HEK293T (cell line): ENCODE results near the gene OTOP3.

ENCODE experiments used
- CTCF ChIA-PET: fragments of 350-600 bp; formaldehyde crosslinking; extraction: SDS; loops from one replicate; lab custom pipeline; 2021; ENCODE audit warnings: antibody characterized with exemption, inconsistent platforms; lab: Yijun Ruan, JAX
- POLR2A ChIA-PET: fragments of 350-600 bp; formaldehyde crosslinking; extraction: SDS; loops from one replicate; lab custom pipeline; 2020; ENCODE audit warnings: antibody characterized with exemption, inconsistent platforms; lab: Yijun Ruan, JAX
- DNase-seq: peaks from one replicate; pipeline ENCODE4 v3.0.0; 2012; ENCODE audit warnings: mixed read lengths; ENCODE audit errors: extremely low spot score
- ARNT ChIP-seq: fragments of 450-650 bp; IDR thresholded peaks from 2 replicates; pipeline ENCODE4 v1.6.1; 2017; ENCODE audit warnings: mild to moderate bottlenecking
- BHLHE40 ChIP-seq: fragments of 450-650 bp; IDR thresholded peaks from 2 replicates; pipeline ENCODE4 v1.6.1; 2016; ENCODE audit warnings: mild to moderate bottlenecking, moderate library complexity, borderline replicate concordance
- CTBP1 ChIP-seq: fragments of 450-650 bp; IDR thresholded peaks from 2 replicates; pipeline ENCODE4 v1.6.1; 2016; ENCODE audit warnings: borderline replicate concordance
- ELF4 ChIP-seq: fragments of 450-650 bp; IDR thresholded peaks from 2 replicates; pipeline ENCODE4 v1.6.1; 2017; ENCODE audit warnings: antibody characterized with exemption
- FOXA1 ChIP-seq: fragments of 450-650 bp; IDR thresholded peaks from 2 replicates; pipeline ENCODE4 v1.6.1; 2016; ENCODE audit warnings: mild to moderate bottlenecking
- FOXK2 ChIP-seq: fragments of 450-650 bp; IDR thresholded peaks from 2 replicates; pipeline ENCODE4 v1.6.1; 2016; ENCODE audit warnings: mild to moderate bottlenecking
- FOXM1 ChIP-seq: fragments of 450-650 bp; IDR thresholded peaks from 2 replicates; pipeline ENCODE4 v1.6.1; 2017; ENCODE audit warnings: mild to moderate bottlenecking, borderline replicate concordance
- HDGF ChIP-seq: fragments of 450-650 bp; IDR thresholded peaks from 2 replicates; pipeline ENCODE4 v1.6.1; 2017; ENCODE audit warnings: antibody characterized with exemption, borderline replicate concordance
- L3MBTL2 ChIP-seq: fragments of 450-650 bp; conservative IDR thresholded peaks from 2 replicates; pipeline ENCODE4 v1.6.1; 2016; ENCODE audit warnings: mild to moderate bottlenecking
- LEF1 ChIP-seq: fragments of 450-650 bp; IDR thresholded peaks from 2 replicates; pipeline ENCODE4 v1.6.1; 2017; ENCODE audit warnings: mild to moderate bottlenecking, borderline replicate concordance
- NFRKB ChIP-seq: fragments of 450-650 bp; IDR thresholded peaks from 2 replicates; pipeline ENCODE4 v1.6.1; 2016; ENCODE audit warnings: mild to moderate bottlenecking, moderate library complexity
- SP1 ChIP-seq: fragments of 450-650 bp; IDR thresholded peaks from 2 replicates; pipeline ENCODE4 v1.6.1; 2017
- SUZ12 ChIP-seq: fragments of 450-650 bp; IDR thresholded peaks from 2 replicates; pipeline ENCODE4 v1.6.1; 2016; ENCODE audit warnings: mild to moderate bottlenecking
- TARDBP ChIP-seq: fragments of 450-650 bp; IDR thresholded peaks from 2 replicates; pipeline ENCODE4 v1.6.1; 2016
- ZNF384 ChIP-seq: fragments of 450-650 bp; IDR thresholded peaks from 2 replicates; pipeline ENCODE4 v1.6.1; 2016
- TF ChIP-seq, protein P1 (sequence below): fragments of 450-650 bp; IDR thresholded peaks from 2 replicates; pipeline ENCODE4 v1.6.1; 2016

The OTOP3 gene

DNA sequence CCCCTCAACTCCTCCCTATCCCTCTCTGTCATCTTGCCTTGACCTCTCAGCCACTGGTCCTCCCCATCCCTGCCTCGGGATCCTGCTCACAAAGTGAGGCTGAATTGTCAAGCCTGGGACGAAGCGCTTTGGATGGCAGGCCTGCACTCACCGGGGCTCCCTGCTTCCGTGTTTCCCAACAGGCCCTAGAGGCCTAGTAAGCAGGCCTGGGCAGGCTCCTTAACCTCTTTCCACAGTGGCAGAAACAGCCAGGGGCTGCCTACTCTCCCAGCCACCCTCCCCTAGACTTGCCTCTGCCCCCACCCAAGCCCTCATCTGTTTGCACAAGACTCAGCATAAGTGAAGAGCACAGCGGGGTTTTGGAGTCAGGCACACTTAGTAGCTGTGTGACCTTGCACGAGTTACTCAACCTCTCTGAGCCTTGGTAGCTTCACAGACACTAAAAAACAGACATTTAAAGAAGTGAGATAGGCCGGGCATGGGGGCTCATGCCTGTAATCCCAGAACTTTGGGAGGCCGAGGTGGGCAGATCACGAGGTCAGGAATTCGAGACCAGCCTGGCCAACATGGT is 37.2 kb upstream of the OTOP3 start:
- DNase-seq = no peak
- POLR2A ChIA-PET = interaction anchor here (4.3 kb wide), 1 partner anchor 26 kb away, joined by 26 read pairs; the partner anchor contains the start of gene FDXR
- TF ChIP-seq ARNT (no peak), ZNF384 (no peak), FOXK2 (no peak), BHLHE40 (no peak), SUZ12 (no peak), NFRKB (no peak), HDGF (no peak), L3MBTL2 (no peak), CTBP1 (no peak), FOXM1 (no peak), TARDBP (no peak), ELF4 (no peak), LEF1 (no peak), FOXA1 (no peak), SP1 (no peak)
- TF ChIP-seq, protein P1, sequence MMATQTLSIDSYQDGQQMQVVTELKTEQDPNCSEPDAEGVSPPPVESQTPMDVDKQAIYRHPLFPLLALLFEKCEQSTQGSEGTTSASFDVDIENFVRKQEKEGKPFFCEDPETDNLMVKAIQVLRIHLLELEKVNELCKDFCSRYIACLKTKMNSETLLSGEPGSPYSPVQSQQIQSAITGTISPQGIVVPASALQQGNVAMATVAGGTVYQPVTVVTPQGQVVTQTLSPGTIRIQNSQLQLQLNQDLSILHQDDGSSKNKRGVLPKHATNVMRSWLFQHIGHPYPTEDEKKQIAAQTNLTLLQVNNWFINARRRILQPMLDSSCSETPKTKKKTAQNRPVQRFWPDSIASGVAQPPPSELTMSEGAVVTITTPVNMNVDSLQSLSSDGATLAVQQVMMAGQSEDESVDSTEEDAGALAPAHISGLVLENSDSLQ = no peak
- CTCF ChIA-PET = no interaction called here

DNA sequence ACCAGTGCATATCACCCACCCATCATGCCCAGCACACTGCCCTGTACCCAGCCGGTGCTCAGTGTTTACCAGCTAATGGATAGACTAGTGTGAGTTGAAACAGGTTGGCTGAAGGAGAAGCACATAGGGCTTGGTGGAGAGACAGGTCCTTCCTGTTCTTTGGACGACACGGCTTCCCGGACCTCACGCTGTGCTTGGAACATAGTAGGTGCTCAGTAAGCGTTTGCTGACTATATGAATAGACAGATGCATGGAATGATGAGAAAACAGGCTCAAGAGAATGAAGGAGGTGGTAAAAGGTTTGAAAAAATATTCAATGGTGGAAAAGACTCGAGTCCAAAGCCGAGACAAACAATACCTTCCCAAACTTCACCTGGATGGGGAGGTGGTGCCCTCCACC is 35.5 kb upstream of the OTOP3 start:
- ChIA-PET CTCF (no interaction called here), POLR2A (interaction anchor here (4.3 kb wide), 1 partner anchor 28 kb away, joined by 26 read pairs; the partner anchor contains the start of gene FDXR)
- TF ChIP-seq LEF1 (no peak), BHLHE40 (no peak), L3MBTL2 (no peak)
- no peak for DNase-seq

DNA sequence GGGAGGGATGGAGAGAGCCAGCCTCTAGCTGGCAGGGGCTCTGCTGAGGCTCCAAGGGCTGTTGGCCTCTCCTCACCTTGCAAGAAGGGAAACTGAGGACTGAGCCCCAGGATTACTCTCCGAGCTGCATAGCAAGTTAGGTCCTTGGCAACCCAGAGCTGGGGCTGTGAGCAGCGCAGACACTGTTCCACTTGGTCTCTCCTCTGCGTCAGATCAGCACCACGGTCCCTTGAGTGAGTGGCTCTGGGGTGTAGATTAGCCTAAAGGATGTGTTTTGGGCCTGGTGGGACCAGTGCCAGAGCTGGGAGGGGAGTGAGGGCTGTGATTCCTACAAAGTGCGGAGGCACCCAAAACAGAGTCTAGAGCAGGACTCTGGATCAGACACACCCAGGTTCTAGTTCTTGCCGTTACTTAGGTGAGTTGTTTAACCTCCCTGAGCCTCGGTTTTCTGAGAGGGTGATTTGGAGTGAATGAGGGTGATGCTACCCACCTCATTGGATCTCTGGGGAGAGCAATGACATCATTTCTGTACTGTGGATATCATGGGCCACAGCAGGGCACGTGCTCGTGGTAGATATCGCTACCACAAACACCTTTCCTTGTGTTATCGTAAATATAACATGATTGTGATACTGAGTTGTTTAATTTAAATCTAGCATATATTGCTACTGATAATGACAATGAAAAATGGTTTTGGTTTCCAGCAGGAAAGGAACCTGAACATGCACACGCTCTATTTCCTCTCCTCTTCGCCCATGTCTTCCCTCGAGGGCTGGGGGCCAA is 34.2 kb upstream of the OTOP3 start:
- TF ChIP-seq FOXA1 (no peak), ARNT (no peak), L3MBTL2 (no peak), FOXM1 (no peak), TARDBP (no peak), CTBP1 (no peak), NFRKB (no peak), BHLHE40 (no peak), FOXK2 (no peak), ZNF384 (no peak), SP1 (no peak), SUZ12 (no peak)
- TF ChIP-seq, protein P1 = no peak
- ChIA-PET CTCF (no interaction called here), POLR2A (interaction anchor here (4.3 kb wide), 1 partner anchor 29 kb away, joined by 26 read pairs; the partner anchor contains the start of gene FDXR)
- no peak for DNase-seq

DNA sequence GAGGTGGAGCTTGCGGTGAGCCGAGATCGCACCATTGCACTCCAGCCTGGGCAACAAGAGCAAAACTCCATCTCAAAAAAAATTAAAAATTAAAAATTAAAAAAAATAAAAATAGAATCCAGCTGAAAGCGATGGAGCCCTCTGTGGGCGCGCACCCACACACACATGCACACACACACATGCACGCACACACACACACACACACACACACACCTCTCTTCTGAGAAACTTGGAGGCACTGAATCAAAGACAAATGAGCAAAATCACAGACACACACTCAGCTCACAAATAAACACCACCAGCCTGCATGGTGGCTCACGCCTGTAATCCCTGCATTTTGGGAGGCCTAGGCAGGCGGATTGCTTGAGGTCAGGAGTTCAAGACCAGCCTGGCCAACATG is 32.7 kb upstream of the OTOP3 start:
- no peak for DNase-seq
- ChIA-PET POLR2A (interaction anchor here (4.6 kb wide), 1 partner anchor 30 kb away, joined by 36 read pairs; the partner anchor contains the start of gene FDXR), CTCF (no interaction called here)
- TF ChIP-seq LEF1 (no peak), FOXM1 (no peak), CTBP1 (no peak), BHLHE40 (no peak), HDGF (no peak), FOXK2 (no peak), SUZ12 (no peak), FOXA1 (no peak), SP1 (no peak)
- TF ChIP-seq, protein P1 = no peak

DNA sequence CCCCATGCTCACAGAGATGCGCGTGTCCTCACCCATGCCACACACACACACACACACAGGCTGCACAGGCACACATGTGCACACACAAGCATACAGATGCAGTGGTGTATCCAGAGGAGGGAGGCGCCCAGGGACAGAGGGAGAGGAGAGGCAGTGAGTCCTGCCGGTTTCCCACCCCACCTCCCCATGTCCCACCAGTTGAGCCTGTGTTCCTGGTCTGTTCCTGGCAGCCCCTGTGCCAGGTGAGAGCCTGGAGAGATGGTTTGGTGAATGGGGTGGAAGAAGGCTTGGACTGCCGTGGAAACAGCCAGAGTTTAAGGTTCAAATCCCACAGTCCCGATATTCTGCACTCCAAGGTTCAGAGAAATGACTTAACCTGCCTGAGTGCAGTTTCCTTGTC is 32.0 kb upstream of the OTOP3 start:
- ChIA-PET CTCF (no interaction called here), POLR2A (interaction anchor here (4.6 kb wide), 1 partner anchor 31 kb away, joined by 36 read pairs; the partner anchor contains the start of gene FDXR)
- TF ChIP-seq, protein P1 = no peak
- no peak for TF ChIP-seq FOXK2
- TF ChIP-seq FOXA1 = no peak
- TF ChIP-seq SUZ12 = no peak
- TF ChIP-seq ELF4 = no peak
- no peak for TF ChIP-seq NFRKB
- no peak for TF ChIP-seq CTBP1
- no peak for TF ChIP-seq ARNT
- TF ChIP-seq SP1 = no peak
- TF ChIP-seq LEF1 = no peak
- TF ChIP-seq TARDBP = no peak
- no peak for TF ChIP-seq BHLHE40
- no peak for TF ChIP-seq HDGF
- no peak for TF ChIP-seq FOXM1
- no peak for TF ChIP-seq L3MBTL2
- TF ChIP-seq ZNF384 = no peak
- DNase-seq = no peak
